ENCODE data around the gene PPP3CA. TPM values are rescaled to one million over a fixed set of nuclear protein-coding genes. Genes with fewer than 3 reads are reported as not detected.

Gene PPP3CA
- total RNA-seq, 1 experiment from 2014 or later: 9.1 TPM

DNA sequence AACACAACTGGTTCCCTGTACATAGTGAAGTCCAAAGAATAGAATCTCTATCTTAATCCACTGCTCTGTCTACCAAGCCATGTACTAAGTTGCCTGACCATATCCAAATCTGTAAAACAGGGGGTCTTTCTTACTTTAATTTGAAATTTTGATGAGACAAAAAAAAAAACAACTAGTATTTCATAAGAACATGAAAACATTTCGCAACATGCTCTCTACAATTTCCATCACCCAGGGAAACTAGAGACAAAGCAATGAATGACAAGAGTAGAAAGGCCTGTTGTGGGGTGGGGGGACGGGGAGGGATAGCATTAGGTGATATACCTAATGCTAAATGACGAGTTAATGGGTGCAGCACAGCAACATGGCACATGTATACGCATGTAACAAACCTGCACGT lies 279.9 kb downstream of the PPP3CA start:
- Histone ChIP-seq H3K36me3 (ENCODE audit: insufficient read depth, low read length) (no peaks in the 10 kb centered on the region), H3K9ac (ENCODE audit: low read length) (no peak overlapping the region), H2AFZ (ENCODE audit: low read length) (no peak overlapping the region), H3K4me3 (ENCODE audit: low read length) (no peak overlapping the region), H3K27ac (ENCODE audit: low read length) (no peak overlapping the region), H3K27me3 (ENCODE audit: low read length) (no peaks in the 10 kb centered on the region), H3K4me1 (ENCODE audit: low read length) (no peaks in the 10 kb centered on the region), H3K9me3 (ENCODE audit: low read length) (no peaks in the 10 kb centered on the region), H3K4me2 (ENCODE audit: low read depth, low read length, poor library complexity, severe bottlenecking) (no peak overlapping the region), H3K79me2 (ENCODE audit: low read length) (no peaks in the 10 kb centered on the region), H3K9me2 (replicated peaks; ENCODE audit: insufficient read depth, low read length) (no peaks in the 10 kb centered on the region), H4K20me1 (ENCODE audit: insufficient read depth, low read depth, low read length) (no peaks in the 10 kb centered on the region)
- DNase-seq: no peak

DNA sequence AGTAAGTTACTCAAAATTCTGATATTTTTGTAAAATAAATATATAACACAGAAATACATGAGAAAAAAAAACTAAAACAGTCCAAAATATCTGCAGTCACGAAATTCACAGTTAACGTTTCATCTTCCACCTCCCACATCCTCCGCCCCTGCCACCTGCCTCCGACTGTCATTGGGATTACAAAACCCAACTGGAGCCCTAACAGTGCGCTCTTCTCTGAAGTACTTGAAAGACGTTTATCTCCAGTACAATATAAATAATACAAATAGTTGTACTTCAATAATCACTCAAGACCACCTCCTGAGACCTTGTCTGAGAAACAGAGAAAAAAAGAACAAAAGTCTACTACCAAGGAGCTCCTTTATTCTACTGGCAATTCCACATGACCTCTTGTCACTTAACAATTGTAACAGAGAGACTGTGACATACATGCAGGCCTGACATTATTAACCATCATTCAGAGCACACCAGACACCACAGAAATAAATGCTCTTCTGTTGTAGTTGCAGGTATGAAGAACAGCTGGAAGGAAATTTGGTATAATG lies 280.6 kb downstream of the PPP3CA start:
- Histone ChIP-seq H3K27ac (ENCODE audit: low read length) (no peak overlapping the region), H3K9ac (ENCODE audit: low read length) (no peak overlapping the region), H3K27me3 (ENCODE audit: low read length) (no peaks in the 10 kb centered on the region), H3K9me3 (ENCODE audit: low read length) (no peaks in the 10 kb centered on the region), H3K9me2 (replicated peaks; ENCODE audit: insufficient read depth, low read length) (no peaks in the 10 kb centered on the region), H3K4me3 (ENCODE audit: low read length) (no peak overlapping the region), H4K20me1 (ENCODE audit: insufficient read depth, low read depth, low read length) (no peaks in the 10 kb centered on the region), H3K79me2 (ENCODE audit: low read length) (no peaks in the 10 kb centered on the region), H3K4me1 (ENCODE audit: low read length) (no peaks in the 10 kb centered on the region), H3K4me2 (ENCODE audit: low read depth, low read length, poor library complexity, severe bottlenecking) (no peak overlapping the region), H2AFZ (ENCODE audit: low read length) (no peak overlapping the region), H3K36me3 (ENCODE audit: insufficient read depth, low read length) (no peaks in the 10 kb centered on the region)
- DNase-seq: no peak

- no peaks in the 10 kb centered on the region for H4K20me1 ChIP-seq (ENCODE audit: insufficient read depth, low read depth, low read length)
- no peak for DNase-seq
- H3K27ac ChIP-seq (ENCODE audit: low read length): no peak overlapping the region
- H3K4me3 ChIP-seq (ENCODE audit: low read length): no peak overlapping the region
- H3K9me3 ChIP-seq (ENCODE audit: low read length): no peaks in the 10 kb centered on the region
- H3K27me3 ChIP-seq (ENCODE audit: low read length): no peaks in the 10 kb centered on the region
- H3K4me2 ChIP-seq (ENCODE audit: low read depth, low read length, poor library complexity, severe bottlenecking): no peak overlapping the region
- H2AFZ ChIP-seq (ENCODE audit: low read length): no peak overlapping the region
- no peaks in the 10 kb centered on the region for H3K9me2 ChIP-seq (replicated peaks; ENCODE audit: insufficient read depth, low read length)
- H3K36me3 ChIP-seq (ENCODE audit: insufficient read depth, low read length): no peaks in the 10 kb centered on the region
- no peaks in the 10 kb centered on the region for H3K79me2 ChIP-seq (ENCODE audit: low read length)
- no peaks in the 10 kb centered on the region for H3K4me1 ChIP-seq (ENCODE audit: low read length)
- no peak overlapping the region for H3K9ac ChIP-seq (ENCODE audit: low read length)
Observed at GRCh38 chr4:101065935-101066485, 281.3 kb downstream of the PPP3CA start.

DNA sequence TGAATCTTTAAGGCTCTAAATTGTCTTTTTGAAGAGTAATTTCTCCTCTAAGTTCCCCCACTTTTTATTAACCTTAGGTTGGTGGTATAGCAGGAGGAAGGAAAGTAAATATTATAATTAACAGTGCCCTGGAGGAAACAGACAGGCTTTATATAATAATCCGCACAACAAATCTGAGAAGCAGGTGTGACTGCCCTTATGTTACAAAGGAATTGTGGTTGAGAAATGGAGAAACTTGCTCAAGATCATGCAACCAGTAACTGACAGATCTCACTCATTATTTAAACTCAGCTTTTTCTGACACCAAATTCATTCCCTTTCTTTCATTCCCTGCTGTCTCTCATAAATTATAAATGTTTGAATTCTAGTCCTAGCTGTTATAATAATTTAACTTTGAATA lies 282.0 kb downstream of the PPP3CA start:
- H3K36me3 ChIP-seq (ENCODE audit: insufficient read depth, low read length): no peaks in the 10 kb centered on the region
- H4K20me1 ChIP-seq (ENCODE audit: insufficient read depth, low read depth, low read length): no peaks in the 10 kb centered on the region
- no peaks in the 10 kb centered on the region for H3K79me2 ChIP-seq (ENCODE audit: low read length)
- no peaks in the 10 kb centered on the region for H3K9me2 ChIP-seq (replicated peaks; ENCODE audit: insufficient read depth, low read length)
- no peak for DNase-seq
- H3K9ac ChIP-seq (ENCODE audit: low read length): no peak overlapping the region
- no peak overlapping the region for H3K4me2 ChIP-seq (ENCODE audit: low read depth, low read length, poor library complexity, severe bottlenecking)
- H3K4me3 ChIP-seq (ENCODE audit: low read length): no peak overlapping the region
- H3K27me3 ChIP-seq (ENCODE audit: low read length): no peaks in the 10 kb centered on the region
- no peaks in the 10 kb centered on the region for H3K4me1 ChIP-seq (ENCODE audit: low read length)
- H2AFZ ChIP-seq (ENCODE audit: low read length): no peak overlapping the region
- no peaks in the 10 kb centered on the region for H3K9me3 ChIP-seq (ENCODE audit: low read length)
- no peak overlapping the region for H3K27ac ChIP-seq (ENCODE audit: low read length)

DNA sequence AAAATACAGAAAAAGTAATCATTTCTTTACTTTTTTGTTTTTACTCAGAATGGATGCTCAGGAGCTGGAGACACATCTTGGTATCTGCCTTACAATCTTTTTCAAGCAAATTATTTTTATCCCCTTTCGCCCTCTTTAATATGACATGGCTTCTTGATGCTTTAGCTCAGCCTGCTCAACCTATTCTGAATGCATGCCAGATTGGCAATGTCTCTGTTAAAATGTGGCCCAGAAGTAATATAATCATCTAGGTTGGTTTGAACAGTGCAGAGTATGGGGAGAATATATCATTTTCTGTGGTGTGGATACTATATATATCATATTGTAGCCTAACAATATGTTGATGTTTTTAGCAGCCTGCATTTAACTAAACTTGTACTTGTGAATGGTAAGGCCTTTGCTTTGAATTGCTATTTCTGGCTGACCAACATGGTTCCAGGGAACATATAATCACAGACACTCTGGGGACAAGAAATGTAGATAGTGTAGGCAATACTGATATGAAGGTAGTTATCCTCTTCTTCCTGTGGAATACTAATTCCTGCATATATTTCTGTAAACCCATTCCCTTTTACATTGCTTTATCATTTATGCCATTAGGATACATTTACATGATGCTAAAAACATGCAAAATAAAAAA lies 282.7 kb downstream of the PPP3CA start:
- Histone ChIP-seq H3K36me3 (ENCODE audit: insufficient read depth, low read length) (no peaks in the 10 kb centered on the region), H2AFZ (ENCODE audit: low read length) (no peak overlapping the region), H4K20me1 (ENCODE audit: insufficient read depth, low read depth, low read length) (no peaks in the 10 kb centered on the region), H3K4me1 (ENCODE audit: low read length) (no peaks in the 10 kb centered on the region), H3K79me2 (ENCODE audit: low read length) (no peaks in the 10 kb centered on the region), H3K9ac (ENCODE audit: low read length) (no peak overlapping the region), H3K27ac (ENCODE audit: low read length) (no peak overlapping the region), H3K9me2 (replicated peaks; ENCODE audit: insufficient read depth, low read length) (no peaks in the 10 kb centered on the region), H3K4me2 (ENCODE audit: low read depth, low read length, poor library complexity, severe bottlenecking) (no peak overlapping the region), H3K4me3 (ENCODE audit: low read length) (no peak overlapping the region), H3K9me3 (ENCODE audit: low read length) (no peaks in the 10 kb centered on the region), H3K27me3 (ENCODE audit: low read length) (no peaks in the 10 kb centered on the region)
- no peak for DNase-seq

GRCh38 chr4:101055392-101055791 lies 291.9 kb downstream of the PPP3CA start:
- no peaks in the 10 kb centered on the region for H3K4me1 ChIP-seq (ENCODE audit: low read length)
- H3K79me2 ChIP-seq (ENCODE audit: low read length): no peaks in the 10 kb centered on the region
- no peak overlapping the region for H3K4me2 ChIP-seq (ENCODE audit: low read depth, low read length, poor library complexity, severe bottlenecking)
- no peak for DNase-seq
- H3K9me2 ChIP-seq (replicated peaks; ENCODE audit: insufficient read depth, low read length): no peaks in the 10 kb centered on the region
- no peaks in the 10 kb centered on the region for H3K36me3 ChIP-seq (ENCODE audit: insufficient read depth, low read length)
- no peak overlapping the region for H3K27ac ChIP-seq (ENCODE audit: low read length)
- H4K20me1 ChIP-seq (ENCODE audit: insufficient read depth, low read depth, low read length): no peaks in the 10 kb centered on the region
- H3K9me3 ChIP-seq (ENCODE audit: low read length): no peaks in the 10 kb centered on the region
- H3K27me3 ChIP-seq (ENCODE audit: low read length): no peaks in the 10 kb centered on the region
- H2AFZ ChIP-seq (ENCODE audit: low read length): no peak overlapping the region
- H3K9ac ChIP-seq (ENCODE audit: low read length): no peak overlapping the region
- H3K4me3 ChIP-seq (ENCODE audit: low read length): no peak overlapping the region

DNA sequence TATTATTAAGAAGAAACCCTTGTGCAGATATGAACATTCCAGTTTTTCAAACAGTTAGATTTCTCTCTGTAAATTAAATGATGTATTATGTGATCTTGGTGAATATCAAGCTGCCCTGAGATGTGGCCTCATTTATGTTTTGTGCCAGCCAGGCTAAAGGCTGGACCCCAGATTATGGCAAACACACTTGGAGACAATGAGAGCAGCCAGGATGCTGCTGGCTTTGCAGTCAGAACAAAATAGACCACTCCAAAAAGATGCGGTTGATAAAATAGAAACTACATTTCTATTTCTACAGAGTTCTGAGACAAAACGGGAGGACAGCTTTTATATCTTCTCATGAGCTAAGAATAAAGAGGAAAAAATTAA lies 296.5 kb downstream of the PPP3CA start:
- no peak overlapping the region for H3K4me2 ChIP-seq (ENCODE audit: low read depth, low read length, poor library complexity, severe bottlenecking)
- H4K20me1 ChIP-seq (ENCODE audit: insufficient read depth, low read depth, low read length): no peaks in the 10 kb centered on the region
- H2AFZ ChIP-seq (ENCODE audit: low read length): no peak overlapping the region
- no peak for DNase-seq
- H3K9me3 ChIP-seq (ENCODE audit: low read length): no peaks in the 10 kb centered on the region
- no peak overlapping the region for H3K9ac ChIP-seq (ENCODE audit: low read length)
- no peak overlapping the region for H3K27ac ChIP-seq (ENCODE audit: low read length)
- no peaks in the 10 kb centered on the region for H3K79me2 ChIP-seq (ENCODE audit: low read length)
- H3K4me3 ChIP-seq (ENCODE audit: low read length): no peak overlapping the region
- H3K4me1 ChIP-seq (ENCODE audit: low read length): no peaks in the 10 kb centered on the region
- no peaks in the 10 kb centered on the region for H3K27me3 ChIP-seq (ENCODE audit: low read length)
- H3K36me3 ChIP-seq (ENCODE audit: insufficient read depth, low read length): no peaks in the 10 kb centered on the region
- no peaks in the 10 kb centered on the region for H3K9me2 ChIP-seq (replicated peaks; ENCODE audit: insufficient read depth, low read length)

DNA sequence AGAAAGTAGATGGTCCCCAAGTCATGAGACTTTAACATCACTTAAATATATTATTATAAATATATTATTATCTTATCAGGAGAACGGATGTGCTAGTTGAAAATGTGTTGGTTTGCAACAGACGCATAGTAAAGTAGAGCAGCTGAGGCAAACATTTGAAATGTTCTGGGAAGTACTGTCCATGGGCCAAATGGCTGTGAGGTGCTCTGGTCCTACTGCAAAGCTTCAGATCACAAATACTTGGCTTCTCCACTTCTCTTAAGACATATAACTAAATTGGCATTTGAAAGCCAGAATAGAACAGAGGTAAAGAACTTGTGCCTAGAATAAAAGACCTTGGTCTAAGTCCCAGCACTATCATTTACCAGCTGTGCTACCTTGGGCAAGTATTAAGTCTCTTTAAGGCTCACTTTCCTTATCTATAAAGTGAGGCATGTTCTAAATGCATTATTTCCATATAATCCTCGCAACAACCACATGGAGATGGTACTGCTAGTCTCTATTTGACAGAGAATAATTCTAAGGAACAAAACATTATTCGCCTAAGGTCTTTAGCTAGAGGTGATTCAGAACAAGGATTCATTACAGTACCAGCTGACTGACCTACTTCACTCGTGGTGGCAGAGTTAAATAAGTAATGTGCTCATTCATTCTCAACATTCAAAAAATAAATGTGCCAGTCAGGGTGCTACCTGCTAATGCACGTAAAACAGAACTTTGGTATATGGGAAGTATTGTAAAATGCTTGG lies 297.1 kb downstream of the PPP3CA start:
- Histone ChIP-seq H3K9me2 (replicated peaks; ENCODE audit: insufficient read depth, low read length) (no peaks in the 10 kb centered on the region), H2AFZ (ENCODE audit: low read length) (no peak overlapping the region), H3K27ac (ENCODE audit: low read length) (no peak overlapping the region), H3K4me2 (ENCODE audit: low read depth, low read length, poor library complexity, severe bottlenecking) (no peak overlapping the region), H3K4me1 (ENCODE audit: low read length) (no peaks in the 10 kb centered on the region), H3K9me3 (ENCODE audit: low read length) (no peaks in the 10 kb centered on the region), H3K36me3 (ENCODE audit: insufficient read depth, low read length) (no peaks in the 10 kb centered on the region), H3K27me3 (ENCODE audit: low read length) (no peaks in the 10 kb centered on the region), H3K4me3 (ENCODE audit: low read length) (no peak overlapping the region), H4K20me1 (ENCODE audit: insufficient read depth, low read depth, low read length) (no peaks in the 10 kb centered on the region), H3K79me2 (ENCODE audit: low read length) (no peaks in the 10 kb centered on the region), H3K9ac (ENCODE audit: low read length) (no peak overlapping the region)
- DNase-seq: no peak

Measured in Karpas-422 (cell line).